ENCODE measurements around the gene ARHGAP8. TPM values are rescaled to one million over a fixed set of nuclear protein-coding genes. Genes with fewer than 3 reads are reported as not detected.

ARHGAP8 gene
- total and polyA plus RNA-seq, 10 of the 15 experiments (the other 5 are each of a cell fraction or from before 2014, with no cell fraction given) = 0.33 TPM; not detected in 9

DNA sequence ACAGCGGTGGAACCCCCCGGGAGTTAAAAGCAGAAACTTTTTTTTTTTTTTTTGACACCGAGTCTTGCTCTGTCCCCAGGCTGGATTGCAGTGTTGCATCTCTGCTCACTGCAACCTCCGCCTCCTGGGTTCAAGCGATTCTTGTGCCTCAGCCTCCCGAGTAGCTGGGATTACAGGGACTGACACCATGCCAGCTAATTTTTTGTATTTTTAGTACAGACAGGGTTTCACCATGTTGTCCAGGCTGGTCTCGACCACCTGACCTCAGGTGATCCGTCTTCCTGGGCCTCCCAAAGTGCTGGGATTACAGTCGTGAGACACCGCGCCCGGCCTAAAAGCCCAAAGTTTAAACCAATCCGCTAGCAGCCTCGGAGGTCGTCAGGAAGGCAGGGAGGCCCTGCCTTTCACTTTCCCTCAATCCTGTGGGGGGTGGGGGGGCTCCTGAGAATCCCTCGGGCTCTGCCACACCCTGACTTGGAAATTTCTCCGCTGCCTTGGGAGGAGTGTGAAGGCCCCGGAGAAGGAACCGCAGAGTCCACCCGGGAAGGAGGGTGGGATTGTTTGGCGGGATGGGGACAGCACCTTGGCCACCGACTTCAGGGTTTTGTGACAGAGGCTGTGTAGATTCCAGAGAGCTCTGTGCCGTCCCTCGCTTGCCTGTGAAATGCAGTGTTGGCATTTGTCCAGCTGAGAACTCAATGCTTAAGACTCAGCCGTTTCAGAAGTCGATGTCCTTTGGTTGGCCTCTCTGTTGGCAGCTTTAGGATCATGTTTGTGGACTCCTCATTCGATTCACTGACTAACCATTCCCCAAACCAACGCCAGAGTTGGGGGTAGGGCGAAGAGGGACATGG, 1.0 kb downstream of the ARHGAP8 start (continued):
- no peak for TF ChIP-seq JUNB (IDR thresholded peaks at IDR 0.05)
- no peak for TF ChIP-seq CEBPB (IDR thresholded peaks at IDR 0.05; ENCODE audit: borderline replicate concordance in 1 of 2, low read depth in 2 of 2, low read length in 2 of 2)
- TF ChIP-seq ZNF622 (IDR thresholded peaks at IDR 0.05) = no peak
- TF ChIP-seq, protein P1, sequence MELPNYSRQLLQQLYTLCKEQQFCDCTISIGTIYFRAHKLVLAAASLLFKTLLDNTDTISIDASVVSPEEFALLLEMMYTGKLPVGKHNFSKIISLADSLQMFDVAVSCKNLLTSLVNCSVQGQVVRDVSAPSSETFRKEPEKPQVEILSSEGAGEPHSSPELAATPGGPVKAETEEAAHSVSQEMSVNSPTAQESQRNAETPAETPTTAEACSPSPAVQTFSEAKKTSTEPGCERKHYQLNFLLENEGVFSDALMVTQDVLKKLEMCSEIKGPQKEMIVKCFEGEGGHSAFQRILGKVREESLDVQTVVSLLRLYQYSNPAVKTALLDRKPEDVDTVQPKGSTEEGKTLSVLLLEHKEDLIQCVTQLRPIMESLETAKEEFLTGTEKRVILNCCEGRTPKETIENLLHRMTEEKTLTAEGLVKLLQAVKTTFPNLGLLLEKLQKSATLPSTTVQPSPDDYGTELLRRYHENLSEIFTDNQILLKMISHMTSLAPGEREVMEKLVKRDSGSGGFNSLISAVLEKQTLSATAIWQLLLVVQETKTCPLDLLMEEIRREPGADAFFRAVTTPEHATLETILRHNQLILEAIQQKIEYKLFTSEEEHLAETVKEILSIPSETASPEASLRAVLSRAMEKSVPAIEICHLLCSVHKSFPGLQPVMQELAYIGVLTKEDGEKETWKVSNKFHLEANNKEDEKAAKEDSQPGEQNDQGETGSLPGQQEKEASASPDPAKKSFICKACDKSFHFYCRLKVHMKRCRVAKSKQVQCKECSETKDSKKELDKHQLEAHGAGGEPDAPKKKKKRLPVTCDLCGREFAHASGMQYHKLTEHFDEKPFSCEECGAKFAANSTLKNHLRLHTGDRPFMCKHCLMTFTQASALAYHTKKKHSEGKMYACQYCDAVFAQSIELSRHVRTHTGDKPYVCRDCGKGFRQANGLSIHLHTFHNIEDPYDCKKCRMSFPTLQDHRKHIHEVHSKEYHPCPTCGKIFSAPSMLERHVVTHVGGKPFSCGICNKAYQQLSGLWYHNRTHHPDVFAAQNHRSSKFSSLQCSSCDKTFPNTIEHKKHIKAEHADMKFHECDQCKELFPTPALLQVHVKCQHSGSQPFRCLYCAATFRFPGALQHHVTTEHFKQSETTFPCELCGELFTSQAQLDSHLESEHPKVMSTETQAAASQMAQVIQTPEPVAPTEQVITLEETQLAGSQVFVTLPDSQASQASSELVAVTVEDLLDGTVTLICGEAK (IDR thresholded peaks at IDR 0.05; ENCODE audit: borderline replicate concordance) = no peak
- no peak for TF ChIP-seq RFX5 (IDR thresholded peaks at IDR 0.05; ENCODE audit: low read depth, low read length)
- no peak for TF ChIP-seq EGR1 (IDR thresholded peaks at IDR 0.05; ENCODE audit: borderline replicate concordance in 1 of 2, low read depth in 2 of 2, low read length in 2 of 2)

DNA sequence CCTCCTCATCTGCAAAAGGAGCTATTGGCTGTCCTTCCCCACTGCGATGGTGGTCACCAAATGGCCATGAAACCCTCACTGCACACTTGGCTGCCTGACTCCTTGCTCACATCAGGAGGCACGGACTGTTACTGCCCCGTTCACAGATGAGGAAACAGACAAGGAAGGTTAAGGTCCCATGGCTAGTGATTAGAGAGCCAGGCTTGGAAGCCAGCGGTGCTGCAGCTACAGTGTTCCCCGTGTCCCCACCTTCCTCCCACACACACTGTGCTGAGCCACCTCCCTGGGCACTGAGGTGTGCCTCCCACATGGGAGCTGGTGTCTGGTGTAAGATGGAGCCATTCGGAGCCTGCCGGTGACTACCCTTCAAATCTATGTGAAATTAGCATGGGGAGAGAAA, 2.6 kb downstream of the ARHGAP8 start:
- Histone ChIP-seq H3K27ac (ENCODE audit: control insufficient read depth, insufficient read depth) (no peak overlapping the region), H4K20me1 (ENCODE audit: control insufficient read depth, insufficient read depth) (no peaks in the 10 kb centered on the region), H3K4me3 (no peak overlapping the region), H3K79me2 (ENCODE audit: control insufficient read depth, insufficient read depth, low read length) (no peaks in the 10 kb centered on the region), H3K9me3 (replicated peaks; ENCODE audit: control insufficient read depth, insufficient read depth, low read length) (no peaks in the 10 kb centered on the region; the same call in 2 of the 3 replicates), H3K36me3 (ENCODE audit: control insufficient read depth in 2 of 2, insufficient read depth in 2 of 2, low read length in 1 of 2) (no peaks in the 10 kb centered on the region), H3K9ac (ENCODE audit: control insufficient read depth, insufficient read depth, low read length) (no peak overlapping the region), H2AFZ (ENCODE audit: control insufficient read depth, low read depth, low read length) (no peak overlapping the region), H3K4me1 (ENCODE audit: control insufficient read depth, insufficient read depth, low read length) (no peaks in the 10 kb centered on the region), H3K27me3 (replicated peaks in 1 of 2; ENCODE audit: control insufficient read depth in 2 of 2, insufficient read depth in 2 of 2, low read length in 1 of 2) (peaks cover 2 to 3% of the 10 kb centered on the region in 2 experiments; a peak in 3 of 4 replicates), H3K4me2 (ENCODE audit: control insufficient read depth, insufficient read depth) (no peak overlapping the region)
- intact Hi-C loops (cut with micrococcal nuclease; ENCODE audit: unreplicated experiment) = no loop called here
- ATAC-seq = no peak
- no peak for DNase-seq (ENCODE audit: low read depth, low spot score)
- no peak for FAIRE-seq
- POLR2A ChIA-PET = no interaction called here
- SMC1A ChIA-PET (ENCODE audit: uncharacterized antibody, unreplicated experiment) = no interaction called here
- CTCF ChIA-PET = no interaction called here
- WGBS (ENCODE audit: insufficient coverage, insufficient replicate concordance, low lambda C conversion rate, missing lambda C conversion rate) = 44% methylated on average over 7 of the region's 7 CpGs
- RAD21 ChIA-PET (ENCODE audit: unreplicated experiment) = no interaction called here
- in situ Hi-C loops (cut with MboI) = no loop called here
- BruUV-seq (replicated peaks) = no TSS peak
- TF ChIP-seq, protein P2, sequence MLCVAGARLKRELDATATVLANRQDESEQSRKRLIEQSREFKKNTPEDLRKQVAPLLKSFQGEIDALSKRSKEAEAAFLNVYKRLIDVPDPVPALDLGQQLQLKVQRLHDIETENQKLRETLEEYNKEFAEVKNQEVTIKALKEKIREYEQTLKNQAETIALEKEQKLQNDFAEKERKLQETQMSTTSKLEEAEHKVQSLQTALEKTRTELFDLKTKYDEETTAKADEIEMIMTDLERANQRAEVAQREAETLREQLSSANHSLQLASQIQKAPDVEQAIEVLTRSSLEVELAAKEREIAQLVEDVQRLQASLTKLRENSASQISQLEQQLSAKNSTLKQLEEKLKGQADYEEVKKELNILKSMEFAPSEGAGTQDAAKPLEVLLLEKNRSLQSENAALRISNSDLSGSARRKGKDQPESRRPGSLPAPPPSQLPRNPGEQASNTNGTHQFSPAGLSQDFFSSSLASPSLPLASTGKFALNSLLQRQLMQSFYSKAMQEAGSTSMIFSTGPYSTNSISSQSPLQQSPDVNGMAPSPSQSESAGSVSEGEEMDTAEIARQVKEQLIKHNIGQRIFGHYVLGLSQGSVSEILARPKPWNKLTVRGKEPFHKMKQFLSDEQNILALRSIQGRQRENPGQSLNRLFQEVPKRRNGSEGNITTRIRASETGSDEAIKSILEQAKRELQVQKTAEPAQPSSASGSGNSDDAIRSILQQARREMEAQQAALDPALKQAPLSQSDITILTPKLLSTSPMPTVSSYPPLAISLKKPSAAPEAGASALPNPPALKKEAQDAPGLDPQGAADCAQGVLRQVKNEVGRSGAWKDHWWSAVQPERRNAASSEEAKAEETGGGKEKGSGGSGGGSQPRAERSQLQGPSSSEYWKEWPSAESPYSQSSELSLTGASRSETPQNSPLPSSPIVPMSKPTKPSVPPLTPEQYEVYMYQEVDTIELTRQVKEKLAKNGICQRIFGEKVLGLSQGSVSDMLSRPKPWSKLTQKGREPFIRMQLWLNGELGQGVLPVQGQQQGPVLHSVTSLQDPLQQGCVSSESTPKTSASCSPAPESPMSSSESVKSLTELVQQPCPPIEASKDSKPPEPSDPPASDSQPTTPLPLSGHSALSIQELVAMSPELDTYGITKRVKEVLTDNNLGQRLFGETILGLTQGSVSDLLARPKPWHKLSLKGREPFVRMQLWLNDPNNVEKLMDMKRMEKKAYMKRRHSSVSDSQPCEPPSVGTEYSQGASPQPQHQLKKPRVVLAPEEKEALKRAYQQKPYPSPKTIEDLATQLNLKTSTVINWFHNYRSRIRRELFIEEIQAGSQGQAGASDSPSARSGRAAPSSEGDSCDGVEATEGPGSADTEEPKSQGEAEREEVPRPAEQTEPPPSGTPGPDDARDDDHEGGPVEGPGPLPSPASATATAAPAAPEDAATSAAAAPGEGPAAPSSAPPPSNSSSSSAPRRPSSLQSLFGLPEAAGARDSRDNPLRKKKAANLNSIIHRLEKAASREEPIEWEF (IDR thresholded peaks at IDR 0.05; ENCODE audit: insufficient replicate concordance, low read depth, low read length) = no peak
- no peak for TF ChIP-seq KDM1A (IDR thresholded peaks at IDR 0.05; ENCODE audit: borderline replicate concordance)
- TF ChIP-seq, protein P3, sequence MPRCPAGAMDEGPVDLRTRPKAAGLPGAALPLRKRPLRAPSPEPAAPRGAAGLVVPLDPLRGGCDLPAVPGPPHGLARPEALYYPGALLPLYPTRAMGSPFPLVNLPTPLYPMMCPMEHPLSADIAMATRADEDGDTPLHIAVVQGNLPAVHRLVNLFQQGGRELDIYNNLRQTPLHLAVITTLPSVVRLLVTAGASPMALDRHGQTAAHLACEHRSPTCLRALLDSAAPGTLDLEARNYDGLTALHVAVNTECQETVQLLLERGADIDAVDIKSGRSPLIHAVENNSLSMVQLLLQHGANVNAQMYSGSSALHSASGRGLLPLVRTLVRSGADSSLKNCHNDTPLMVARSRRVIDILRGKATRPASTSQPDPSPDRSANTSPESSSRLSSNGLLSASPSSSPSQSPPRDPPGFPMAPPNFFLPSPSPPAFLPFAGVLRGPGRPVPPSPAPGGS (IDR thresholded peaks at IDR 0.05; ENCODE audit: borderline replicate concordance, insufficient read depth, low read depth, low read length, poor library complexity, severe bottlenecking) = no peak

Measured in GM12878 (cell line).